Esophagus (tissue), 2 donors: ENCODE data around the gene WDR64. TPM values are rescaled to one million over a fixed set of nuclear protein-coding genes. Genes with fewer than 3 reads are reported as not detected.
"Not testable (repeated sequence)": the region's sequence is repeated elsewhere in the genome, so short reads cannot be mapped to it uniquely, and the experiment has no call there.

ENCODE experiments used
- H3K27ac ChIP-seq, 2 donors: one replicate each; pipeline ENCODE4 v1.5.1; 2013; ENCODE audit warnings: low read depth in 2 of 2, mild to moderate bottlenecking in 2 of 2, inconsistent platforms in 1 of 2, low read length in 1 of 2, moderate library complexity in 1 of 2
- H3K27me3 ChIP-seq, 2 donors: one replicate each; pipeline ENCODE4 v1.6.1; 2013; ENCODE audit warnings: low read length in 2 of 2, control low read depth in 1 of 2, mild to moderate bottlenecking in 1 of 2; ENCODE audit not compliant: insufficient read depth in 2 of 2, control insufficient read depth in 1 of 2
- H3K36me3 ChIP-seq, 2 donors: one replicate each; pipeline ENCODE4 v1.6.1; 2013; ENCODE audit warnings: low read length in 1 of 2; ENCODE audit not compliant: control insufficient read depth in 2 of 2, insufficient read depth in 2 of 2
- H3K4me1 ChIP-seq, 2 donors: one replicate each; pipeline ENCODE4 v1.6.1; 2013; ENCODE audit warnings: low read length in 1 of 2; ENCODE audit not compliant: control insufficient read depth in 2 of 2, insufficient read depth in 2 of 2
- H3K4me3 ChIP-seq, 2 donors: one replicate each; pipeline ENCODE4 v1.5.1; 2013; ENCODE audit warnings: low read length in 2 of 2, mild to moderate bottlenecking in 2 of 2, low read depth in 1 of 2, moderate library complexity in 1 of 2
- H3K9me3 ChIP-seq, 2 donors: one replicate each; pipeline ENCODE4 v1.6.1; 2013; ENCODE audit warnings: mild to moderate bottlenecking in 2 of 2, low read depth in 1 of 2, low read length in 1 of 2, moderate library complexity in 1 of 2; ENCODE audit not compliant: control insufficient read depth in 2 of 2, insufficient read depth in 1 of 2
- WGBS, 2 donors: extraction: QIAGEN DNeasy Blood & Tissue Kit; methylation state at CpG; one replicate each; pipeline ENCODE4 v1.1.7; 2013; 5-methylcytosine and 5-hydroxymethylcytosine counted together
- polyA plus RNA-seq, 2 donors: library from polyadenylated mRNA; stranded (reverse); fragments of 200-250 nt; gene quantifications; one replicate each; pipeline ENCODE4 v1.2.3, GENCODE V29; 2013
- donor health status: healthy with polysubstance abuse.
- donor health status: Bipolar disorder and iron deficiency.

WDR64 gene
- polyA plus RNA-seq, 2 donors = not detected

- Histone ChIP-seq H3K9me3 (no peaks in the 10 kb centered on the region), H3K27ac (no peak overlapping the region), H3K27me3 (peaks cover 0 to 2% of the 10 kb centered on the region in 2 donors), H3K4me1 (no peaks in the 10 kb centered on the region), H3K4me3 (no peak overlapping the region), H3K36me3 (no peaks in the 10 kb centered on the region)
- WGBS, 2 donors = 76 to 83% methylated on average over 9 of the region's 9 CpGs
Observed at GRCh38 chr1:241695246-241696171, 43.4 kb downstream of the WDR64 start.

GRCh38 chr1:241696172-241696814 is 44.2 kb downstream of the WDR64 start:
- no peaks in the 10 kb centered on the region for H3K9me3 ChIP-seq
- no peaks in the 10 kb centered on the region for H3K4me1 ChIP-seq
- no peak overlapping the region for H3K27ac ChIP-seq
- 63 to 80% methylated on average over 6 of the region's 6 CpGs for WGBS, 2 donors
- no peaks in the 10 kb centered on the region for H3K36me3 ChIP-seq
- no peak overlapping the region for H3K4me3 ChIP-seq
- H3K27me3 ChIP-seq = peaks cover 0 to 2% of the 10 kb centered on the region in 2 donors

GRCh38 chr1:241696815-241697639 is 44.9 kb downstream of the WDR64 start:
- Histone ChIP-seq H3K4me3 (no peak overlapping the region), H3K36me3 (no peaks in the 10 kb centered on the region), H3K4me1 (no peaks in the 10 kb centered on the region), H3K9me3 (no peaks in the 10 kb centered on the region), H3K27me3 (peaks cover 0 to 2% of the 10 kb centered on the region in 2 donors), H3K27ac (no peak overlapping the region)
- WGBS, 2 donors = 89% methylated on average over 4 of the region's 4 CpGs

- H3K36me3 ChIP-seq = no peaks in the 10 kb centered on the region
- peaks cover 0 to 2% of the 10 kb centered on the region in 2 donors for H3K27me3 ChIP-seq
- H3K27ac ChIP-seq = no peak overlapping the region
- no peak overlapping the region for H3K4me3 ChIP-seq
- H3K4me1 ChIP-seq = no peaks in the 10 kb centered on the region
- no peaks in the 10 kb centered on the region for H3K9me3 ChIP-seq
- 90 to 94% methylated on average over 2 of the region's 2 CpGs for WGBS, 2 donors
Observed at GRCh38 chr1:241697640-241698018, 45.5 kb downstream of the WDR64 start.

GRCh38 chr1:241698177-241698576 is 46.1 kb downstream of the WDR64 start:
- 79 to 90% methylated on average over 2 of the region's 2 CpGs for WGBS, 2 donors
- Histone ChIP-seq H3K9me3 (no peaks in the 10 kb centered on the region), H3K4me1 (no peaks in the 10 kb centered on the region), H3K27ac (no peak overlapping the region), H3K36me3 (no peaks in the 10 kb centered on the region), H3K4me3 (no peak overlapping the region), H3K27me3 (peaks cover 0 to 2% of the 10 kb centered on the region in 2 donors)

GRCh38 chr1:241701483-241702295 is 49.6 kb downstream of the WDR64 start:
- Histone ChIP-seq H3K4me3 (no peak overlapping the region), H3K9me3 (no peaks in the 10 kb centered on the region), H3K36me3 (no peaks in the 10 kb centered on the region), H3K27ac (no peak overlapping the region), H3K4me1 (peaks cover 0 to 3% of the 10 kb centered on the region in 2 donors), H3K27me3 (peaks cover 0 to 2% of the 10 kb centered on the region in 2 donors)
- WGBS, 2 donors = 38 to 51% methylated on average over 1 of the region's 1 CpG

- H3K27me3 ChIP-seq = peaks cover 0 to 2% of the 10 kb centered on the region in 2 donors
- H3K27ac ChIP-seq = no peak overlapping the region
- no peak overlapping the region for H3K4me3 ChIP-seq
- no peaks in the 10 kb centered on the region for H3K9me3 ChIP-seq
- 76 to 84% methylated on average over 6 of the region's 6 CpGs for WGBS, 2 donors
- H3K4me1 ChIP-seq = peaks cover 0 to 8% of the 10 kb centered on the region in 2 donors
- no peaks in the 10 kb centered on the region for H3K36me3 ChIP-seq
Observed at GRCh38 chr1:241702442-241703373, 50.6 kb downstream of the WDR64 start.

GRCh38 chr1:241703739-241704138 is 51.7 kb downstream of the WDR64 start:
- H3K27me3 ChIP-seq, H3K4me3 ChIP-seq, H3K4me1 ChIP-seq, H3K27ac ChIP-seq, H3K36me3 ChIP-seq, H3K9me3 ChIP-seq: not testable (repeated sequence)
- WGBS, 2 donors = 88 to 91% methylated on average over 4 of the region's 4 CpGs
